ENCODE data around the gene NRIP3. TPM values are rescaled to one million over a fixed set of nuclear protein-coding genes. Genes with fewer than 3 reads are reported as not detected.
A peak's percentile ranks its signal among the peaks of the same experiment; 100 is the strongest.

NRIP3 gene
- polyA plus RNA-seq, 3 donors: 0.28 to 4.8 (median 1.0) TPM

GRCh38 chr11:9015677-9016076 lies 11.9 kb upstream of the NRIP3 start:
- Mint-ChIP-seq H3K27me3 (ENCODE audit: low read depth in 3 of 3) (peaks cover 3 to 6% (median 4%) of the 10 kb centered on the region in 3 donors), H3K36me3 (no peaks in the 10 kb centered on the region), H3K4me3 (no peak overlapping the region), H3K27ac (peak overlapping the region in 1 of 7 donors; percentile 45), H3K4me1 (peaks cover 23% of the 10 kb centered on the region), H3K9me3 (peaks cover 0 to 6% (median 3%) of the 10 kb centered on the region in 7 donors)
- Histone ChIP-seq H3K9me3 (replicated peaks in 1 of 2; ENCODE audit: control insufficient read depth in 1 of 2, insufficient read depth in 1 of 2, low read length in 2 of 2) (no peaks in the 10 kb centered on the region), H3K79me2 (ENCODE audit: insufficient read depth, low read length) (no peaks in the 10 kb centered on the region), H3K27ac (ENCODE audit: low read depth in 1 of 2, low read length in 2 of 2) (no peak overlapping the region), H3K4me1 (ENCODE audit: control insufficient read depth in 1 of 2, insufficient read depth in 2 of 2, low read length in 2 of 2) (peaks cover 19 to 20% of the 10 kb centered on the region in 2 donors), H3K27me3 (ENCODE audit: control insufficient read depth in 2 of 2, insufficient read depth in 2 of 2, low read length in 2 of 2) (no peaks in the 10 kb centered on the region), H3K9ac (ENCODE audit: insufficient read depth, low read length, poor library complexity, severe bottlenecking) (no peak overlapping the region), H3K4me3 (replicated peaks in 1 of 3; ENCODE audit: low read depth in 2 of 3, low read length in 3 of 3) (no peak overlapping the region), H3K4me2 (replicated peaks; ENCODE audit: extremely low read depth, low read length, poor library complexity, severe bottlenecking) (no peak overlapping the region), H4K20me1 (ENCODE audit: insufficient read depth, low read length) (no peaks in the 10 kb centered on the region), H2AFZ (ENCODE audit: insufficient read depth, low read depth, low read length, poor library complexity, severe bottlenecking) (no peak overlapping the region), H3K36me3 (replicated peaks in 1 of 2; ENCODE audit: control insufficient read depth in 1 of 2, insufficient read depth in 2 of 2, low read length in 2 of 2) (no peaks in the 10 kb centered on the region)
- intact Hi-C loops (cut with micrococcal nuclease): loop anchor here (5.0 to 10.0 kb wide), 3 partner anchors 49 to 122 kb away; partner anchors contain the start of gene TMEM9B (in 1 of the 2)
- TF ChIP-seq CTCF (IDR thresholded peaks at IDR 0.05): peak; percentile 82
- 3% methylated on average over 3 of the region's 4 CpGs for WGBS (ENCODE audit: insufficient coverage)
- DNase-seq: peak; percentile 67 to 82 (median 80)

GRCh38 chr11:9014826-9015225 lies 11.0 kb upstream of the NRIP3 start:
- no peak for TF ChIP-seq CTCF (IDR thresholded peaks at IDR 0.05)
- Histone ChIP-seq H3K4me2 (replicated peaks; ENCODE audit: extremely low read depth, low read length, poor library complexity, severe bottlenecking) (no peak overlapping the region), H3K9ac (ENCODE audit: insufficient read depth, low read length, poor library complexity, severe bottlenecking) (no peak overlapping the region), H3K4me3 (replicated peaks in 1 of 3; ENCODE audit: low read depth in 2 of 3, low read length in 3 of 3) (no peak overlapping the region), H3K36me3 (replicated peaks in 1 of 2; ENCODE audit: control insufficient read depth in 1 of 2, insufficient read depth in 2 of 2, low read length in 2 of 2) (no peaks in the 10 kb centered on the region), H2AFZ (ENCODE audit: insufficient read depth, low read depth, low read length, poor library complexity, severe bottlenecking) (no peak overlapping the region), H3K79me2 (ENCODE audit: insufficient read depth, low read length) (no peaks in the 10 kb centered on the region), H4K20me1 (ENCODE audit: insufficient read depth, low read length) (no peaks in the 10 kb centered on the region), H3K4me1 (ENCODE audit: control insufficient read depth in 1 of 2, insufficient read depth in 2 of 2, low read length in 2 of 2) (peaks cover 19 to 20% of the 10 kb centered on the region in 2 donors), H3K27me3 (ENCODE audit: control insufficient read depth in 2 of 2, insufficient read depth in 2 of 2, low read length in 2 of 2) (no peaks in the 10 kb centered on the region), H3K27ac (ENCODE audit: low read depth in 1 of 2, low read length in 2 of 2) (no peak overlapping the region), H3K9me3 (replicated peaks in 1 of 2; ENCODE audit: control insufficient read depth in 1 of 2, insufficient read depth in 1 of 2, low read length in 2 of 2) (no peaks in the 10 kb centered on the region)
- no peak for DNase-seq
- Mint-ChIP-seq H3K4me1 (peaks cover 23% of the 10 kb centered on the region), H3K9me3 (peaks cover 2 to 10% (median 4%) of the 10 kb centered on the region in 7 donors), H3K36me3 (no peaks in the 10 kb centered on the region), H3K4me3 (no peak overlapping the region), H3K27me3 (ENCODE audit: low read depth in 3 of 3) (peaks cover 5 to 7% (median 6%) of the 10 kb centered on the region in 3 donors), H3K27ac (no peak overlapping the region)
- WGBS (ENCODE audit: insufficient coverage): 100% methylated on average over 2 of the region's 3 CpGs
- intact Hi-C loops (cut with micrococcal nuclease): loop anchor here (5.0 to 10.0 kb wide), 3 partner anchors 50 to 122 kb away; partner anchors contain the start of gene TMEM9B (in 1 of the 2)

Measured in CD14-positive monocyte (primary cell).